Measurements from ENCODE around the gene TMEM179. TPM values are rescaled to one million over a fixed set of nuclear protein-coding genes. Genes with fewer than 3 reads are reported as not detected.

The TMEM179 gene
- polyA plus RNA-seq, 1 donor (not counting 4 experiments of a cell fraction or from before 2014, with no cell fraction given), result not detected

GRCh38 chr14:104582662-104583061 lies 21.9 kb downstream of the TMEM179 start:
- Histone ChIP-seq H2AFZ (ENCODE audit: control insufficient read depth, low read length) (no peak overlapping the region), H3K4me2 (ENCODE audit: control insufficient read depth, extremely low read depth, insufficient read depth, low read depth, low read length) (no peak overlapping the region), H3K9me1 (ENCODE audit: control insufficient read depth, extremely low read depth, insufficient read depth, low read length) (no peaks in the 10 kb centered on the region), H3K27me3 (ENCODE audit: control insufficient read depth, extremely low read depth, insufficient read depth, low read length) (peaks cover 60% of the 10 kb centered on the region), H3K36me3 (ENCODE audit: control insufficient read depth in 2 of 2, extremely low read depth in 1 of 2, insufficient read depth in 2 of 2, low read length in 2 of 2) (no peaks in the 10 kb centered on the region), H3K27ac (ENCODE audit: control insufficient read depth, insufficient read depth, low read length) (no peak overlapping the region), H3K79me2 (ENCODE audit: control insufficient read depth, insufficient read depth, low read length) (no peaks in the 10 kb centered on the region), H3K4me3 (ENCODE audit: control insufficient read depth in 2 of 3, extremely low read depth in 1 of 3, insufficient read depth in 2 of 3, low read depth in 1 of 3, low read length in 3 of 3) (no peak overlapping the region), H3K9ac (ENCODE audit: control insufficient read depth, extremely low read depth, insufficient read depth, low read length) (no peak overlapping the region), H3K4me1 (ENCODE audit: control insufficient read depth, extremely low read depth, insufficient read depth, low read length) (no peaks in the 10 kb centered on the region), H3K9me3 (ENCODE audit: control insufficient read depth, low read depth, low read length) (no peaks in the 10 kb centered on the region), H4K20me1 (ENCODE audit: control insufficient read depth, extremely low read depth, insufficient read depth, low read length) (peaks cover 2% of the 10 kb centered on the region)
- dilution Hi-C loops (cut with MboI; ENCODE audit: extremely low pct_ligation_motif_present, low sequenced_read_pairs), result no loop called here
- TF ChIP-seq EZH2 (IDR thresholded peaks at IDR 0.05; ENCODE audit: low read length), result no peak
- no peak for TF ChIP-seq CTCF (optimal IDR thresholded peaks at IDR 0.05 in 1 of 3, IDR thresholded peaks at IDR 0.05 in 1 of 3, conservative IDR thresholded peaks at IDR 0.05 in 1 of 3; ENCODE audit: extremely low read depth in 1 of 3, insufficient read depth in 2 of 3, low read length in 3 of 3)
- FAIRE-seq (no peak), DNase-seq (ENCODE audit: low read depth, low spot score) (no peak)

- dilution Hi-C loops (cut with MboI; ENCODE audit: extremely low pct_ligation_motif_present, low sequenced_read_pairs), result no loop called here
- Histone ChIP-seq H3K4me2 (ENCODE audit: control insufficient read depth, extremely low read depth, insufficient read depth, low read depth, low read length) (no peak overlapping the region), H4K20me1 (ENCODE audit: control insufficient read depth, extremely low read depth, insufficient read depth, low read length) (peaks cover 2% of the 10 kb centered on the region), H3K4me3 (ENCODE audit: control insufficient read depth in 2 of 3, extremely low read depth in 1 of 3, insufficient read depth in 2 of 3, low read depth in 1 of 3, low read length in 3 of 3) (no peak overlapping the region), H3K27ac (ENCODE audit: control insufficient read depth, insufficient read depth, low read length) (no peak overlapping the region), H3K36me3 (ENCODE audit: control insufficient read depth in 2 of 2, extremely low read depth in 1 of 2, insufficient read depth in 2 of 2, low read length in 2 of 2) (no peaks in the 10 kb centered on the region), H3K9me1 (ENCODE audit: control insufficient read depth, extremely low read depth, insufficient read depth, low read length) (no peaks in the 10 kb centered on the region), H3K9ac (ENCODE audit: control insufficient read depth, extremely low read depth, insufficient read depth, low read length) (no peak overlapping the region), H3K27me3 (ENCODE audit: control insufficient read depth, extremely low read depth, insufficient read depth, low read length) (peaks cover 60% of the 10 kb centered on the region), H2AFZ (ENCODE audit: control insufficient read depth, low read length) (no peak overlapping the region), H3K4me1 (ENCODE audit: control insufficient read depth, extremely low read depth, insufficient read depth, low read length) (no peaks in the 10 kb centered on the region), H3K9me3 (ENCODE audit: control insufficient read depth, low read depth, low read length) (no peaks in the 10 kb centered on the region), H3K79me2 (ENCODE audit: control insufficient read depth, insufficient read depth, low read length) (no peaks in the 10 kb centered on the region)
- FAIRE-seq (no peak), DNase-seq (ENCODE audit: low read depth, low spot score) (no peak)
- TF ChIP-seq EZH2 (IDR thresholded peaks at IDR 0.05; ENCODE audit: low read length) (no peak), CTCF (optimal IDR thresholded peaks at IDR 0.05 in 1 of 3, IDR thresholded peaks at IDR 0.05 in 1 of 3, conservative IDR thresholded peaks at IDR 0.05 in 1 of 3; ENCODE audit: extremely low read depth in 1 of 3, insufficient read depth in 2 of 3, low read length in 3 of 3) (no peak)
Observed at GRCh38 chr14:104582005-104582404, 22.6 kb downstream of the TMEM179 start.
